HCT116 (cell line): ENCODE data around the gene PEMT. TPM values are rescaled to one million over a fixed set of nuclear protein-coding genes. Genes with fewer than 3 reads are reported as not detected.
A peak's percentile ranks its signal among the peaks of the same experiment; 100 is the strongest.

ENCODE experiments used
- ATAC-seq: fragments of 200-7000 bp; cut with Tn5 transposase; 2 replicates; pipeline ENCODE4 v1.9.1; 2020; ENCODE audit warnings: mild to moderate bottlenecking, moderate library complexity
- BruUV-seq: library from RNA; stranded (reverse); fragments of 400-500 nt; replicated peaks from 2 replicates; lab custom pipeline; 2021; lab: Mats Ljungman, UMichigan
- CTCF ChIA-PET: fragments of 300-600 bp; sonication (Branson Sonifier 250); formaldehyde crosslinking; loops from one replicate; lab custom pipeline; 2021; ENCODE audit warnings: antibody characterized with exemption; lab: Charles Lee
- POLR2A ChIA-PET: fragments of 300-600, 350-600 bp; sonication (Branson Sonifier 250); formaldehyde crosslinking; loops from one replicate; lab custom pipeline; 2021; ENCODE audit warnings: antibody characterized with exemption; lab: Charles Lee
- RAD21 ChIA-PET, 2 experiments: fragments of 300-600 bp; sonication (Branson Sonifier 250); formaldehyde crosslinking; loops; one replicate each; lab custom pipeline; 2023; ENCODE audit warnings: low total read pairs in 2 of 2; ENCODE audit not compliant: uncharacterized antibody in 2 of 2, unreplicated experiment in 2 of 2, low non-redundant PET in 1 of 2; lab: Charles Lee
- DNase-seq: peaks from one replicate; pipeline ENCODE4 v3.0.0-alpha.2; 2010; ENCODE audit warnings: low read depth, low spot score
- H2AFZ ChIP-seq: fragments of 200-600 bp; shearing (Covaris generic), sonication (generic); 2 replicates; pipeline ENCODE4 v1.6.1; 2017; ENCODE audit warnings: low read depth, mixed run types, mixed read lengths, antibody characterized with exemption, low read length; ENCODE audit not compliant: poor library complexity, severe bottlenecking
- H3K27ac ChIP-seq: 2 replicates; pipeline ENCODE4 v1.5.1; 2012; ENCODE audit warnings: low read depth, low read length
- H3K27me3 ChIP-seq: fragments of 200-600 bp; sonication (generic); 2 replicates; pipeline ENCODE4 v1.6.1; 2016; ENCODE audit warnings: mixed run types, low read length, mixed read lengths; ENCODE audit not compliant: insufficient read depth
- H3K36me3 ChIP-seq, 2 experiments: fragments of 200-500 bp in 1 of 2; fragments of 200-600 bp in 1 of 2; sonication (Bioruptor generic) in 1 of 2; sonication (generic) in 1 of 2; 2 replicates each; pipeline versions ENCODE4 v1.5.1 to v1.6.1; 2014 to 2016; ENCODE audit warnings: low read length in 2 of 2, inconsistent platforms in 1 of 2, mixed read lengths in 1 of 2, mixed run types in 1 of 2; ENCODE audit not compliant: insufficient read depth in 2 of 2, control insufficient read depth in 1 of 2
- H3K4me1 ChIP-seq, 2 experiments: fragments of 200-600 bp in 1 of 2; sonication (generic) in 1 of 2; 2 replicates each; pipeline versions ENCODE4 v1.5.1 to v1.6.1; 2012 to 2017; ENCODE audit warnings: low read length in 2 of 2, inconsistent platforms in 1 of 2, mild to moderate bottlenecking in 1 of 2, mixed read lengths in 1 of 2, mixed run types in 1 of 2, moderate library complexity in 1 of 2; ENCODE audit not compliant: insufficient read depth in 2 of 2, control insufficient read depth in 1 of 2
- H3K4me2 ChIP-seq: fragments of 200-600 bp; sonication (generic); 2 replicates; pipeline ENCODE4 v1.6.1; 2017; ENCODE audit warnings: mixed run types, low read length, mixed read lengths
- H3K4me3 ChIP-seq, 2 experiments: fragments of 200-600 bp in 1 of 2; sonication (generic) in 1 of 2; replicated peaks in 1 of 2; 2 replicates each; pipeline ENCODE4 v1.5.1; 2011 to 2016; ENCODE audit warnings: low read length in 2 of 2, control low read depth in 1 of 2, low read depth in 1 of 2, mild to moderate bottlenecking in 1 of 2, mixed read lengths in 1 of 2, mixed run types in 1 of 2
- H3K79me2 ChIP-seq: fragments of 200-600 bp; sonication (generic); 2 replicates; pipeline ENCODE4 v1.6.1; 2017; ENCODE audit warnings: mild to moderate bottlenecking, mixed run types, low read length, moderate library complexity, mixed read lengths; ENCODE audit not compliant: insufficient read depth
- H3K9ac ChIP-seq: fragments of 200-600 bp; sonication (generic); 2 replicates; pipeline ENCODE4 v1.6.1; 2016; ENCODE audit warnings: low read length, mixed read lengths
- H3K9me2 ChIP-seq: fragments of 200-600 bp; sonication (generic), shearing (Covaris generic); 2 replicates; pipeline ENCODE4 v1.6.1; 2017; ENCODE audit warnings: mixed run types, mild to moderate bottlenecking, moderate library complexity; ENCODE audit not compliant: insufficient read depth
- H3K9me3 ChIP-seq, 2 experiments: fragments of 200-500 bp in 1 of 2; fragments of 200-600 bp in 1 of 2; sonication (Bioruptor generic) in 1 of 2; sonication (generic) in 1 of 2; 2 replicates each; pipeline ENCODE4 v1.6.1; 2014 to 2017; ENCODE audit warnings: low read length in 2 of 2, mixed read lengths in 2 of 2, inconsistent platforms in 1 of 2, low read depth in 1 of 2, mild to moderate bottlenecking in 1 of 2, mixed run types in 1 of 2, moderate library complexity in 1 of 2; ENCODE audit not compliant: control insufficient read depth in 1 of 2, insufficient read depth in 1 of 2
- H4K20me1 ChIP-seq: fragments of 200-600 bp; sonication (generic), shearing (Covaris generic); 2 replicates; pipeline ENCODE4 v1.6.1; 2017; ENCODE audit warnings: mixed run types, mild to moderate bottlenecking, moderate library complexity; ENCODE audit not compliant: insufficient read depth
- ATF3 ChIP-seq: IDR thresholded peaks from 2 replicates; pipeline ENCODE4 v1.6.1; 2012
- CBX3 ChIP-seq: IDR thresholded peaks from 2 replicates; pipeline ENCODE4 v1.6.1; 2012; ENCODE audit warnings: low read depth
- CTCF ChIP-seq, 3 experiments: fragments of 200-600 bp in 1 of 3; sonication (generic) in 1 of 3; IDR thresholded peaks in 2 of 3; conservative IDR thresholded peaks in 1 of 3; 2 replicates each; pipeline ENCODE4 v1.5.1; 2012 to 2017; ENCODE audit warnings: low read depth in 2 of 3, low read length in 2 of 3, antibody characterized with exemption in 1 of 3, borderline replicate concordance in 1 of 3, control low read depth in 1 of 3, mild to moderate bottlenecking in 1 of 3, mixed read lengths in 1 of 3, mixed run types in 1 of 3, moderate library complexity in 1 of 3; ENCODE audit not compliant: insufficient read depth in 1 of 3
- EZH2phosphoT487 ChIP-seq: fragments of 200-600 bp; IDR thresholded peaks from 2 replicates; pipeline ENCODE4 v1.6.1; 2018; ENCODE audit warnings: antibody characterized with exemption, borderline replicate concordance
- POLR2AphosphoS5 ChIP-seq: IDR thresholded peaks from 2 replicates; pipeline ENCODE4 v1.6.1; 2011; ENCODE audit warnings: mild to moderate bottlenecking, low read depth, low read length, moderate library complexity
- REST ChIP-seq: IDR thresholded peaks from 2 replicates; pipeline ENCODE4 v1.6.1; 2012; ENCODE audit warnings: low read depth
- SIN3A ChIP-seq: IDR thresholded peaks from 2 replicates; pipeline ENCODE4 v1.6.1; 2012; ENCODE audit warnings: low read depth
- ZNF274 ChIP-seq: fragments of 200-500 bp; sonication (Bioruptor generic); IDR thresholded peaks from 2 replicates; pipeline ENCODE4 v1.6.1; 2014; ENCODE audit warnings: mild to moderate bottlenecking, low read depth, low read length, inconsistent platforms
- intact Hi-C: fragments of 100-400 bp; cut with micrococcal nuclease; formaldehyde crosslinking; loops from 2 replicates; pipeline ENCODE4 v1.10.0; 2022
- total RNA-seq: library from RNA; stranded (reverse); gene quantifications from one replicate; pipeline ENCODE4 v1.2.1, GENCODE V29; 2021; ENCODE audit not compliant: unreplicated experiment

The PEMT gene
- total RNA-seq, 1 experiment from 2014 or later: 52.1 TPM

- intact Hi-C loops: no loop called here
- H3K27ac ChIP-seq: no peak overlapping the region
- no peaks in the 10 kb centered on the region for H3K9me2 ChIP-seq
- H3K27me3 ChIP-seq: no peaks in the 10 kb centered on the region
- TF ChIP-seq CTCF (IDR thresholded peaks at IDR 0.05 in 2 of 3, conservative IDR thresholded peaks at IDR 0.05 in 1 of 3; ENCODE audit: borderline replicate concordance in 1 of 3, insufficient read depth in 1 of 3, low read depth in 2 of 3, low read length in 2 of 3): no peak
- TF ChIP-seq, all 23 proteins: peak for 0
- ATAC-seq (peak; percentile 22; the same call in 1 of the 2 replicates), DNase-seq (no peak)
- H3K36me3 ChIP-seq: no peaks in the 10 kb centered on the region
- ChIA-PET POLR2A (no interaction called here), RAD21 (no interaction called here), CTCF (interaction anchor here (1.0 kb wide), 1 partner anchor 27 kb away, joined by 3 read pairs; the partner anchor contains the start of gene RASD1)
- BruUV-seq: no TSS peak
- H3K9me3 ChIP-seq: no peaks in the 10 kb centered on the region
- H3K4me1 ChIP-seq: no peaks in the 10 kb centered on the region
- H2AFZ ChIP-seq: no peak overlapping the region
- no peaks in the 10 kb centered on the region for H3K79me2 ChIP-seq
- H3K9ac ChIP-seq: no peak overlapping the region
- H4K20me1 ChIP-seq: no peaks in the 10 kb centered on the region
- no peak overlapping the region for H3K4me2 ChIP-seq
- H3K4me3 ChIP-seq: no peak overlapping the region
Observed at GRCh38 chr17:17523001-17523730, 68.3 kb downstream of the PEMT start.

DNA sequence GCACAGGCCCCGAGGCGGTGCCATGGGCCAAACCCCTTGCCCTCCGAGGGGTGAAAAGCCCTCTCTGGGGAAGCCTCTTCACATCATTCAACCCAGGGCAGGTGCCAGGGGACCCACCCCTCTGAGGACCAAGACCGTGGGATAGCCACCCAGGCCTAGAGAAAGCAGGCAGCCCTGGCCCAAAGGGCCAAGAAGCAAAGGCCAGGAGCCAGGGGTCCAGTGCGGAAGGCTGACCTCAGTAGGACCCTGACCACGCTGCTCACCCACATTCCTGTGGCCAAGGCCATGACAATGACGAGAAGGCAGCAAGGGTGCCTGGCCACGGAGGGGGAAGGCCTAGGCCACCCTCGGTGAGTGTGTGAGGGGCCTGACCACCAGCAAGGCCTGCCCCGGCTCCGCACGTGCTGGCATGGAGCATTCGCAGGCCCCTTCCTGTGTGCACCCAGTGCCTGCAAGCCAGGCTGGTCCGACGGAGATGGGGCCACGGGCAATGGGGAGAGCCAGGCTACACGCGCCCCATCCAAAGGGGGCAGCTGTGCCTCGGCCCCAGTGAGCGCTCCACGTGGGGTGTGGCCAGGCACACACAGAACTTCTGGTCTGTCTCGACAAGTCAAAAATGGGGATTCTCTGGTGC is 70.8 kb downstream of the PEMT start:
- RAD21 ChIA-PET: no interaction called here
- Histone ChIP-seq H3K9me2 (no peaks in the 10 kb centered on the region), H3K4me1 (peaks cover 0 to 16% of the 10 kb centered on the region in 2 experiments; a peak in 1 of 4 replicates), H3K79me2 (no peaks in the 10 kb centered on the region), H2AFZ (no peak overlapping the region), H4K20me1 (no peaks in the 10 kb centered on the region), H3K9me3 (no peaks in the 10 kb centered on the region), H3K4me3 (no peak overlapping the region), H3K36me3 (no peaks in the 10 kb centered on the region), H3K27me3 (no peaks in the 10 kb centered on the region), H3K27ac (no peak overlapping the region), H3K4me2 (no peak overlapping the region), H3K9ac (no peak overlapping the region)
- intact Hi-C loops: no loop called here
- POLR2A ChIA-PET: no interaction called here
- BruUV-seq: no TSS peak
- DNase-seq (no peak), ATAC-seq (no peak)
- CTCF ChIA-PET: no interaction called here
- no peak for TF ChIP-seq REST
- no peak for TF ChIP-seq POLR2AphosphoS5
- no peak for TF ChIP-seq ATF3
- no peak for TF ChIP-seq CTCF (IDR thresholded peaks at IDR 0.05 in 2 of 3, conservative IDR thresholded peaks at IDR 0.05 in 1 of 3; ENCODE audit: borderline replicate concordance in 1 of 3, insufficient read depth in 1 of 3, low read depth in 2 of 3, low read length in 2 of 3)
- no peak for TF ChIP-seq EZH2phosphoT487
- no peak for TF ChIP-seq SIN3A
- no peak for TF ChIP-seq CBX3
- TF ChIP-seq ZNF274: no peak
